ENCODE measurements around the gene KLRC2. TPM values are rescaled to one million over a fixed set of nuclear protein-coding genes. Genes with fewer than 3 reads are reported as not detected.

Gene KLRC2
- total and polyA plus RNA-seq, 2 of the 4 experiments (the other 2 are of a cell fraction): not detected

- H3K9me3 ChIP-seq (ENCODE audit: control insufficient read depth, insufficient read depth, low read length): peaks cover 3% of the 10 kb centered on the region; the same call in 1 of the 2 replicates
- H3K9me1 ChIP-seq (ENCODE audit: insufficient read depth, low read length): no peaks in the 10 kb centered on the region
- H3K27me3 ChIP-seq (ENCODE audit: control insufficient read depth, insufficient read depth, low read length): peaks cover 3% of the 10 kb centered on the region
- H3K18ac ChIP-seq (ENCODE audit: low read depth, low read length): no peak overlapping the region
- BruUV-seq (replicated peaks): no TSS peak
- no peaks in the 10 kb centered on the region for H4K20me1 ChIP-seq (ENCODE audit: insufficient read depth, low read length)
- no peaks in the 10 kb centered on the region for H3K79me1 ChIP-seq (ENCODE audit: low read depth in 1 of 2, low read length in 2 of 2)
- H2AK9ac ChIP-seq (replicated peaks; ENCODE audit: low read depth, low read length, poor library complexity): no peak overlapping the region
- in situ Hi-C loops (cut with MboI; ENCODE audit: low sequenced_read_pairs) (no loop called here), dilution Hi-C loops (cut with HindIII; ENCODE audit: low sequenced_read_pairs, unreplicated experiment) (no loop called here), intact Hi-C loops (cut with micrococcal nuclease) (loop anchor here (10.0 kb wide), 1 partner anchor 50 kb away; the partner anchor contains the start of gene KLRC1)
- H2BK120ac ChIP-seq (ENCODE audit: low read depth, low read length): no peak overlapping the region
- no peak overlapping the region for H3K9ac ChIP-seq (ENCODE audit: low read depth, low read length)
- DNase-seq (no peak), ATAC-seq (ENCODE audit: low read depth) (no peak)
- CTCF ChIA-PET: no interaction called here
- H3K56ac ChIP-seq (ENCODE audit: extremely low read depth, insufficient read depth, low read length): no peak overlapping the region
- H4K5ac ChIP-seq (ENCODE audit: low read depth, low read length): no peak overlapping the region
- POLR2A ChIA-PET (ENCODE audit: unreplicated experiment): no interaction called here
- no peak overlapping the region for H4K91ac ChIP-seq (ENCODE audit: insufficient read depth, low read depth, low read length)
- H3K14ac ChIP-seq (replicated peaks; ENCODE audit: low read depth, low read length): no peak overlapping the region
- no peak overlapping the region for H2BK20ac ChIP-seq (ENCODE audit: low read depth, low read length)
- no peaks in the 10 kb centered on the region for H3K4me1 ChIP-seq (ENCODE audit: control insufficient read depth, insufficient read depth, low read length)
- no peak overlapping the region for H3K4me2 ChIP-seq (ENCODE audit: low read depth, low read length)
- no peak overlapping the region for H3K4me3 ChIP-seq (ENCODE audit: insufficient read depth, low read depth, low read length)
- no peaks in the 10 kb centered on the region for H3K36me3 ChIP-seq (ENCODE audit: control insufficient read depth, insufficient read depth, low read length)
- H2BK15ac ChIP-seq (ENCODE audit: low read depth, low read length): no peak overlapping the region
- no peak overlapping the region for H2BK5ac ChIP-seq (ENCODE audit: low read depth, low read length, poor library complexity, severe bottlenecking)
- no peak overlapping the region for H2AK5ac ChIP-seq (ENCODE audit: low read depth, low read length)
- no peak overlapping the region for H2AFZ ChIP-seq (replicated peaks; ENCODE audit: low read length, poor library complexity)
- TF ChIP-seq FOS (IDR thresholded peaks at IDR 0.05; ENCODE audit: low read depth, low read length) (no peak), CHD1 (IDR thresholded peaks at IDR 0.05; ENCODE audit: low read depth, low read length) (no peak), CEBPB (IDR thresholded peaks at IDR 0.05; ENCODE audit: low read depth, low read length) (no peak), MXI1 (IDR thresholded peaks at IDR 0.05; ENCODE audit: borderline replicate concordance, low read depth, low read length) (no peak), SMC3 (IDR thresholded peaks at IDR 0.05; ENCODE audit: low read depth, low read length) (no peak), USF2 (IDR thresholded peaks at IDR 0.05; ENCODE audit: low read depth, low read length) (no peak), BHLHE40 (IDR thresholded peaks at IDR 0.05; ENCODE audit: low read depth, low read length) (no peak), NFE2L2 (IDR thresholded peaks at IDR 0.05; ENCODE audit: low read depth, low read length) (no peak), POLR2A (IDR thresholded peaks at IDR 0.05; ENCODE audit: low read depth, low read length) (no peak), MAFK (IDR thresholded peaks at IDR 0.05; ENCODE audit: low read depth, low read length) (no peak), MAZ (IDR thresholded peaks at IDR 0.05; ENCODE audit: borderline replicate concordance, low read depth, low read length) (no peak), RAD21 (IDR thresholded peaks at IDR 0.05; ENCODE audit: low read length) (no peak), RFX5 (IDR thresholded peaks at IDR 0.05; ENCODE audit: low read depth, low read length) (no peak), ELK1 (IDR thresholded peaks at IDR 0.05; ENCODE audit: borderline replicate concordance, low read depth, low read length) (no peak), CTCF (conservative IDR thresholded peaks at IDR 0.05; ENCODE audit: low read depth, low read length) (no peak), RCOR1 (IDR thresholded peaks at IDR 0.05; ENCODE audit: insufficient replicate concordance, low read length) (no peak)
- no peak overlapping the region for H3K27ac ChIP-seq (ENCODE audit: insufficient read depth, low read length)
- H3K4ac ChIP-seq (ENCODE audit: low read depth, low read length): no peak overlapping the region
- H3K23ac ChIP-seq (ENCODE audit: low read depth, low read length): no peak overlapping the region
- no peak overlapping the region for H4K8ac ChIP-seq (ENCODE audit: low read depth in 2 of 2, low read length in 2 of 2)
Measured at GRCh38 chr12:10404798-10405197, 31.0 kb downstream of the KLRC2 start.

All from IMR-90 (cell line).